ENCODE data around the gene SLAMF9.

DNA sequence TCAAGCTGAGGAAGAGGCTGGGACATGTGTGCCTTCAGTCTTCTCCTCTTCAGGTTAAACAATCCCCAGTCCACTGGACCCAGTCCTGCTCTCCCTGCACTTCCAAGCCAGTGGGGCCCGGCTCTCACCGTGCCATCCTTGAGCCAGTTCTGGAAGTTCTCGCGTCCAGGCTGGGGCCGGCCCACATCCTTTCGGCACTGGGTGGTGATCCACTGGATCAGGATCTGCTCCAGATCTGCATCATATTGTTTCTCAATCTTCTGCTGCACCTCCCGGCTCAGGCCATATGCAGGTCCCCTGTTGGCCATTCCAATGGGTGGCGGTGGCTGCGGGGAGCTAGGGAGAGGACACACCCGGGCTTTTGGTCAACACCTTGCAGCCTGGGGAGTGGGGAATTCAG, 33.8 kb downstream of the SLAMF9 start:
- TF ChIP-seq, protein P1, sequence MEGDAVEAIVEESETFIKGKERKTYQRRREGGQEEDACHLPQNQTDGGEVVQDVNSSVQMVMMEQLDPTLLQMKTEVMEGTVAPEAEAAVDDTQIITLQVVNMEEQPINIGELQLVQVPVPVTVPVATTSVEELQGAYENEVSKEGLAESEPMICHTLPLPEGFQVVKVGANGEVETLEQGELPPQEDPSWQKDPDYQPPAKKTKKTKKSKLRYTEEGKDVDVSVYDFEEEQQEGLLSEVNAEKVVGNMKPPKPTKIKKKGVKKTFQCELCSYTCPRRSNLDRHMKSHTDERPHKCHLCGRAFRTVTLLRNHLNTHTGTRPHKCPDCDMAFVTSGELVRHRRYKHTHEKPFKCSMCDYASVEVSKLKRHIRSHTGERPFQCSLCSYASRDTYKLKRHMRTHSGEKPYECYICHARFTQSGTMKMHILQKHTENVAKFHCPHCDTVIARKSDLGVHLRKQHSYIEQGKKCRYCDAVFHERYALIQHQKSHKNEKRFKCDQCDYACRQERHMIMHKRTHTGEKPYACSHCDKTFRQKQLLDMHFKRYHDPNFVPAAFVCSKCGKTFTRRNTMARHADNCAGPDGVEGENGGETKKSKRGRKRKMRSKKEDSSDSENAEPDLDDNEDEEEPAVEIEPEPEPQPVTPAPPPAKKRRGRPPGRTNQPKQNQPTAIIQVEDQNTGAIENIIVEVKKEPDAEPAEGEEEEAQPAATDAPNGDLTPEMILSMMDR (IDR thresholded peaks at IDR 0.05; ENCODE audit: low read length), result no peak
- no peak for TF ChIP-seq EZH2 (optimal IDR thresholded peaks at IDR 0.05; ENCODE audit: low read depth, low read length)
- no peak for TF ChIP-seq EZH2phosphoT487 (IDR thresholded peaks at IDR 0.05; ENCODE audit: low read length)

Data from MM.1S (cell line).